ENCODE results near the gene ZFAND4. TPM values are rescaled to one million over a fixed set of nuclear protein-coding genes. Genes with fewer than 3 reads are reported as not detected.
"Not testable (repeated sequence)": the region's sequence is repeated elsewhere in the genome, so short reads cannot be mapped to it uniquely, and the experiment has no call there.

Gene ZFAND4
- total RNA-seq, result 10 to 100 TPM; 23.2 to 23.3 TPM

GRCh38 chr10:45672181-45673073 lies at the start of gene ZFAND4:
Gene ZFAND4, minus strand, starts transcription at chr10:45672772. Its CDS starts 9,047 bp downstream, at chr10:45663725.
- Mint-ChIP-seq H3K4me3 (peak within 1 kb of the TSS; percentile 85), H3K27ac (peak within 1 kb of the TSS; percentile 89), H3K4me1 (ENCODE audit: low read depth) (peaks cover 29% of the 10 kb centered on the region), H3K27me3 (ENCODE audit: low read depth) (no peaks in the 10 kb centered on the region), H3K36me3 (ENCODE audit: low read depth) (peaks cover 10% of the 10 kb centered on the region), H3K9me3 (ENCODE audit: insufficient read depth) (no peaks in the 10 kb centered on the region)
- ATAC-seq, result peak; percentile 98
- ChIA-PET CTCF (interaction anchor here (0.6 to 2.4 kb wide), 15 partner anchors 10 to 422 kb away, joined by 3 to 32 read pairs (median 4); no protein-coding TSS in a partner anchor), POLR2A (interaction anchor here (0.6 to 1.3 kb wide), 5 partner anchors 54 to 253 kb away, joined by 3 to 5 read pairs (median 3); partner anchors contain the start of gene WASHC2C)
- DNase-seq, result peak; percentile 97

- H3K4me3 Mint-ChIP-seq; H3K36me3 Mint-ChIP-seq (ENCODE audit: low read depth); DNase-seq; H3K4me1 Mint-ChIP-seq (ENCODE audit: low read depth); H3K27me3 Mint-ChIP-seq (ENCODE audit: low read depth); H3K27ac Mint-ChIP-seq; POLR2A ChIA-PET; CTCF ChIA-PET; ATAC-seq; H3K9me3 Mint-ChIP-seq (ENCODE audit: insufficient read depth): not testable (repeated sequence)
These were observed 48.9 kb upstream of the ZFAND4 start for GRCh38 chr10:45721503-45721902.

DNA sequence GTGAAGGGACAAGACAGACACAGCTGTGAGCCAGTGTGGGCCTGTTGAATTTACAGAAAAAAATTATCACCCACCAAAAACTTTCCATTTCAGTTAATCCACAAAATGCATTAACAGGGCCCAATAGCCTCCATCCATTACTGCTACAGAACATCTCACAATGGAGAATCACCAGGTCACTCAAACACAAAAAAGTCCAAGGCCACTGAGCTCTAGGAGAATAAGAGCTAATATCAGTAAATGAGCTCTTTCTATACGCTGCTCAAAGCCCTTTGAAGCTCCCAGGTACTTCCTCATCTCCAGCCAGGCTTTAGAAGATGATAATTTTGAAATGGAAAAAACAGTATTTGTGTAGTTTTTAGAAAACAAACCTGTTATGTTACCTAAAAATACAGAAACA lies 45.1 kb upstream of the ZFAND4 start:
- not testable (repeated sequence) for H3K27ac Mint-ChIP-seq

GRCh38 chr10:45717053-45717452 lies 44.5 kb upstream of the ZFAND4 start:
- DNase-seq; H3K36me3 Mint-ChIP-seq (ENCODE audit: low read depth); ATAC-seq; H3K4me3 Mint-ChIP-seq; H3K4me1 Mint-ChIP-seq (ENCODE audit: low read depth); CTCF ChIA-PET; POLR2A ChIA-PET; H3K9me3 Mint-ChIP-seq (ENCODE audit: insufficient read depth); H3K27ac Mint-ChIP-seq; H3K27me3 Mint-ChIP-seq (ENCODE audit: low read depth): not testable (repeated sequence)

More for the DNA sequence above, 45.1 kb upstream of the ZFAND4 start:
- H3K27me3 Mint-ChIP-seq (ENCODE audit: low read depth); H3K4me1 Mint-ChIP-seq (ENCODE audit: low read depth); H3K9me3 Mint-ChIP-seq (ENCODE audit: insufficient read depth); CTCF ChIA-PET; POLR2A ChIA-PET; H3K36me3 Mint-ChIP-seq (ENCODE audit: low read depth); H3K4me3 Mint-ChIP-seq; ATAC-seq; DNase-seq: not testable (repeated sequence)

DNA sequence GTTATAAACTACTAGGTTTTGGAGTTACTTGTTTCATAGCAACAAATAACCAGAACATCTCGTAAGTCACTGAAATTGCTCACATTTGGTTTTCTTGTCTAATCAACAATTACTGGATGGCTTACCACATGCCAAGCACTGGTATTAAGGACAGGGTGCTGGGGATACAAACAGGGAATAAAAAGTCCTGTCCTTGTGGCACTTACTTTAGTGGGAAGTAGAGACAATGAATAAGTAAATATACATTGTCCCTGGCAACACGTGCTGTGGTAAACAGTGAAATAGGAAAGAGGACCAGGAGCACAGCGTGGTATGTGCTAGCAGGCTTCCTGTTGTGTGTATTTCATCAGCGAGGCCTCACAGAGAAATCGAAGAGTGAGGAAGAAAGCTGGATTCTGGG lies 38.7 kb upstream of the ZFAND4 start:
- ATAC-seq; POLR2A ChIA-PET; H3K4me3 Mint-ChIP-seq; CTCF ChIA-PET; H3K27me3 Mint-ChIP-seq (ENCODE audit: low read depth); H3K27ac Mint-ChIP-seq; DNase-seq; H3K4me1 Mint-ChIP-seq (ENCODE audit: low read depth); H3K36me3 Mint-ChIP-seq (ENCODE audit: low read depth); H3K9me3 Mint-ChIP-seq (ENCODE audit: insufficient read depth): not testable (repeated sequence)

GRCh38 chr10:45710200-45710796 lies 37.7 kb upstream of the ZFAND4 start:
- H3K4me1 Mint-ChIP-seq (ENCODE audit: low read depth); DNase-seq; H3K27me3 Mint-ChIP-seq (ENCODE audit: low read depth); H3K27ac Mint-ChIP-seq; H3K36me3 Mint-ChIP-seq (ENCODE audit: low read depth); POLR2A ChIA-PET; H3K4me3 Mint-ChIP-seq; ATAC-seq; CTCF ChIA-PET; H3K9me3 Mint-ChIP-seq (ENCODE audit: insufficient read depth): not testable (repeated sequence)

DNA sequence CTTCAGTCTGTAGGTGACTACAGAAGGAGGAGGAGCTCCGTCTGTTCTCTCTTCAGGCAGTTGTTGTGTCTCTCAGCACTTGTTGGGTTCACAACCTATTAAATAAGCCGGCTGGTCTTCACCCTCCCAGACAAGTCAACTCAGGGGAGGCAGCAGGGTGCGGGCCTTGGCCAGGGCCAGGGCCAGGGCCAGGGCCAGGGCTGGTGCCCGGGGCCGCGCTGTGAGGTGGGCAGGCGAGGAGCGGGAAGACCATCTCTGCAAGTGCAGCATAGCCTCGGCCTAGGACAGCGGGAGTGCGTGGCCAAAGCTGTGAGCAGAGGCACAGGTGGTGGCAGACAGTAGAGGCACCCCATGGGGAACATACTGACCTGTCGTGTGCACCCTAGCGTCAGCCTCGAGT lies 5.9 kb upstream of the ZFAND4 start:
- H3K27ac Mint-ChIP-seq; H3K27me3 Mint-ChIP-seq (ENCODE audit: low read depth); H3K4me1 Mint-ChIP-seq (ENCODE audit: low read depth); H3K4me3 Mint-ChIP-seq; H3K9me3 Mint-ChIP-seq (ENCODE audit: insufficient read depth); H3K36me3 Mint-ChIP-seq (ENCODE audit: low read depth); CTCF ChIA-PET; POLR2A ChIA-PET; DNase-seq; ATAC-seq: not testable (repeated sequence)

- ATAC-seq, result no peak
- ChIA-PET CTCF (interaction anchor here (1.5 kb wide), 1 partner anchor 210 kb away, joined by 6 read pairs; no protein-coding TSS in a partner anchor), POLR2A (interaction anchor here (0.5 kb wide), 1 partner anchor 66 kb away, joined by 3 read pairs; no protein-coding TSS in a partner anchor)
- DNase-seq, result no peak
- Mint-ChIP-seq H3K9me3 (ENCODE audit: insufficient read depth) (no peaks in the 10 kb centered on the region), H3K4me3 (no peak overlapping the region), H3K4me1 (ENCODE audit: low read depth) (peaks cover 19% of the 10 kb centered on the region), H3K27me3 (ENCODE audit: low read depth) (no peaks in the 10 kb centered on the region), H3K36me3 (ENCODE audit: low read depth) (peaks cover 8% of the 10 kb centered on the region), H3K27ac (no peak overlapping the region)
These were observed 2.8 kb upstream of the ZFAND4 start for GRCh38 chr10:45675388-45675787.

DNA sequence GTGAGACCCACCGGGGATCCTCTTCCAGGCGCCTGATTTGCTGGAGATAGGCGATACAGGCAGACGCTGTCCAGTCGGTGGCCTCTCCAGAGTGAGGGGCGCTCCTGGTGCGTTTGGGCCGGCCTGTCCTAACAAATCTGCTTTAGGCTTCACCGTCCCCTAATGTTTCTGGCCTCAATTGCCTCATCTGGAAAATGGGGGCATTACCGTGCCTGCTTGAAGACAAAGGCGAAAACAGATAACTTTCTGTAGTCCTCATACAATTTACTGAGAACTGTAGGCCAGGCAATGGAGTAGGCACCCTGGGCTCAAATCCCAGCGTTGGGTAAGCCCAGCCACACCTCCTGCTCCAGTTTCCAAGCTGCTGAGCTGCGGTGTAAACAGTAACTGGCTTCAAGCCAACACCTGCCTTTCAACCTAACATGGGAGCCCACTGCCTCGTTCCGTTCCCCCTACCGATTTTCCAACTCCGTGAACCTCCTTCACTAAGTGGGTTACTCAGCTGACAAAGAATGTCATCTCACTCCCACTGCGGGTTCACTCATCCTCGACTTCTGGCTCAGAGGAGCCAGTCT lies 589 bp upstream of the ZFAND4 start:
- ChIA-PET CTCF (interaction anchor here (1.3 to 2.4 kb wide), 8 partner anchors 13 to 423 kb away, joined by 4 to 32 read pairs (median 6); no protein-coding TSS in a partner anchor), POLR2A (interaction anchor here (1.0 to 1.3 kb wide), 2 partner anchors 208 to 254 kb away, joined by 3 to 4 read pairs; no protein-coding TSS in a partner anchor)
- no peaks in the 10 kb centered on the region for H3K9me3 Mint-ChIP-seq (ENCODE audit: insufficient read depth)
- H3K4me3 Mint-ChIP-seq, result peak overlapping the region; percentile 78
- H3K27ac Mint-ChIP-seq, result peak overlapping the region; percentile 79
- no peaks in the 10 kb centered on the region for H3K27me3 Mint-ChIP-seq (ENCODE audit: low read depth)
- DNase-seq (no peak), ATAC-seq (no peak)
- H3K36me3 Mint-ChIP-seq (ENCODE audit: low read depth), result peaks cover 10% of the 10 kb centered on the region
- H3K4me1 Mint-ChIP-seq (ENCODE audit: low read depth), result peaks cover 29% of the 10 kb centered on the region

GRCh38 chr10:45671300-45671699 lies 1.3 kb downstream of the ZFAND4 start:
- not testable (repeated sequence) for H3K9me3 Mint-ChIP-seq (ENCODE audit: insufficient read depth); H3K36me3 Mint-ChIP-seq (ENCODE audit: low read depth); H3K27me3 Mint-ChIP-seq (ENCODE audit: low read depth); DNase-seq; ATAC-seq
- ChIA-PET POLR2A (interaction anchor here (0.6 to 1.3 kb wide), 3 partner anchors 56 to 231 kb away, joined by 3 to 5 read pairs (median 3); partner anchors contain the start of gene WASHC2C), CTCF (interaction anchor here (0.6 to 2.4 kb wide), 13 partner anchors 9 to 1605 kb away, joined by 3 to 32 read pairs (median 4); no protein-coding TSS in a partner anchor)
- Mint-ChIP-seq H3K27ac (peak overlapping the region; percentile 43), H3K4me3 (peak overlapping the region; percentile 85), H3K4me1 (ENCODE audit: low read depth) (peaks cover 29% of the 10 kb centered on the region)

GRCh38 chr10:45669897-45670296 lies 2.7 kb downstream of the ZFAND4 start:
- H3K27me3 Mint-ChIP-seq (ENCODE audit: low read depth); H3K4me3 Mint-ChIP-seq; DNase-seq; H3K27ac Mint-ChIP-seq; ATAC-seq; H3K9me3 Mint-ChIP-seq (ENCODE audit: insufficient read depth); POLR2A ChIA-PET: not testable (repeated sequence)
- Mint-ChIP-seq H3K4me1 (ENCODE audit: low read depth) (peaks cover 29% of the 10 kb centered on the region), H3K36me3 (ENCODE audit: low read depth) (peaks cover 16% of the 10 kb centered on the region)
- CTCF ChIA-PET, result interaction anchor here (0.6 to 2.4 kb wide), 2 partner anchors 205 to 393 kb away, joined by 3 to 5 read pairs; no protein-coding TSS in a partner anchor

Data from activated CD8-positive, alpha-beta T cell treated with anti-CD3 and anti-CD28 coated beads, Interleukin-2, amount 10 ng/mL, durations not matched to agents 7 days and 5 days (primary cell).